GM13976 (cell line): ENCODE results near the gene CTBP2.

Source experiments
- DNase-seq: peaks from one replicate; pipeline ENCODE4 v3.0.0; 2012; ENCODE audit warnings: low spot score
- in situ Hi-C: fragments of 300-500 bp; cut with MboI; formaldehyde crosslinking; loops from one replicate; pipeline ENCODE4 v1.12.0; 2022; ENCODE audit warnings: low sequenced_read_pairs, mixed read lengths, inconsistent platforms; ENCODE audit not compliant: unreplicated experiment
- TF ChIP-seq, protein P1 (sequence below): IDR thresholded peaks from 2 replicates; pipeline ENCODE4 v1.5.1; 2012; ENCODE audit warnings: borderline replicate concordance, mild to moderate bottlenecking; ENCODE audit not compliant: insufficient read depth; ENCODE audit errors: extremely low read depth, missing control alignments, control extremely low read depth

Gene CTBP2

DNA sequence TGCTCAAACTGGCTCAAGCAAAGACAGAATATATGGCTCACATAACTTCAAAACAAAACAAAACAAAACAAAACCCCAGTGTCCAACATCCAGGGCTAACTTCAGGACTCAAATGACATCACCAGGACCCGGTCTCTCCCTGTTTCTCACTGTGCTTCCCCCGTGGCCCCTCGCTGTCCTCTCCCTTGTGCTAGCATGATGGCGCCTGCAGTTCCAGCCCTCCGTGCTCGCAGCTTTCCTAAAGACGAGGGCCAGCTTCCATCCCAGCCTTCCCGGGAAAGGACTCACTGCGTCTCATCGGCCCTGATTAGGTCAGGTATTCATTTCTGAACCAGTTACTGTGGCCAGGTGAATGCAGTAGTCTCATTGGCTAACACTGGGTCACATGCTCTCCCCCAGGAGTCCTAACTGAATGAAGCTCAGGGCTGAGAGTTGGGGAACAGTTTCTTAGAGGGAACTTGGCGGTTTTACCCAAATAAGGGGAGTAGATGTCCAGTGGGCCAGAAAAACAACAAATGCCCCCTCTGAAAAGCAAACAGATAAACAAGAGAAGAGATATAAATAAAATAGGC is 33.0 kb upstream of the CTBP2 start:
- in situ Hi-C loops, result no loop called here
- no peak for DNase-seq
- TF ChIP-seq, protein P1, sequence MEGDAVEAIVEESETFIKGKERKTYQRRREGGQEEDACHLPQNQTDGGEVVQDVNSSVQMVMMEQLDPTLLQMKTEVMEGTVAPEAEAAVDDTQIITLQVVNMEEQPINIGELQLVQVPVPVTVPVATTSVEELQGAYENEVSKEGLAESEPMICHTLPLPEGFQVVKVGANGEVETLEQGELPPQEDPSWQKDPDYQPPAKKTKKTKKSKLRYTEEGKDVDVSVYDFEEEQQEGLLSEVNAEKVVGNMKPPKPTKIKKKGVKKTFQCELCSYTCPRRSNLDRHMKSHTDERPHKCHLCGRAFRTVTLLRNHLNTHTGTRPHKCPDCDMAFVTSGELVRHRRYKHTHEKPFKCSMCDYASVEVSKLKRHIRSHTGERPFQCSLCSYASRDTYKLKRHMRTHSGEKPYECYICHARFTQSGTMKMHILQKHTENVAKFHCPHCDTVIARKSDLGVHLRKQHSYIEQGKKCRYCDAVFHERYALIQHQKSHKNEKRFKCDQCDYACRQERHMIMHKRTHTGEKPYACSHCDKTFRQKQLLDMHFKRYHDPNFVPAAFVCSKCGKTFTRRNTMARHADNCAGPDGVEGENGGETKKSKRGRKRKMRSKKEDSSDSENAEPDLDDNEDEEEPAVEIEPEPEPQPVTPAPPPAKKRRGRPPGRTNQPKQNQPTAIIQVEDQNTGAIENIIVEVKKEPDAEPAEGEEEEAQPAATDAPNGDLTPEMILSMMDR, result no peak

DNA sequence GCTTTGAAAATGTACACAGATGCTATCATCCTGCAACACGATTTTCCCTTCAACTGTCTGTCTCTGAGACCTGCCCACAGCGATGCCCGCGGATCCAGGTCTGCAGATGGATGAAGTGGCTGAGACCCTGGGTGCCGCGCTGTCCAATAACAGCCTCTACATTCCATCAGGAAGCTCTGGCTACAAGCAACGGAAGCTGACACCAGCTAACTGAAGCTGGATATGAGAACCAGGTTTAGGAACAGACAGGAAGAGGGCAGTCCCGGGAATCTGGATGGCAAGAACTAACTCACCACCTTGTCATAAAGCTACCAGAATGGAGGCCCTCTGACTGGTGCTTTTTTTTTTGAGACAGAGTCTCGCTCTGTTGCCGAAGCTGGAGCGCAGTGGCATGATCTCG is 32.3 kb upstream of the CTBP2 start:
- TF ChIP-seq, protein P1, result no peak
- DNase-seq, result no peak
- in situ Hi-C loops, result no loop called here

DNA sequence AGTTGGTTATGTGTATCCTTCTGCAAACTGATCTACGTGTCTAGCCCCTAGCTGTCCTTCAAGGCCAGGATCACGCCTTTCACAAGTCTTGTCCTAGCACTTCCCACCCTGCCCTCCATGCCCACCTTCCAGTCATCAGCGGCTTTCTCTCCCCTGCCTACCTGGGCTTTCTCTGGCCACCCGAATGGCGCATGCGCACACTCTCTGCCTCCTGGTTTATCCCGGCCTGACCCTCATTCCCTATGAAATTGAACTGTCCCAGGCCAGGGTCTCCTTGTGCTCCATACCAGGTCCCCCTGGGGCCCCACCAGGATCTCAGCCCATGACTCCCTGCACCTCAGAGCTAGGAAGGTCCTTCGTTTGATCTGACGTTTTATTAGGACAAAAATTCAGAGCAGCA is 31.6 kb upstream of the CTBP2 start:
- no peak for DNase-seq
- in situ Hi-C loops, result no loop called here
- TF ChIP-seq, protein P1, result no peak

DNA sequence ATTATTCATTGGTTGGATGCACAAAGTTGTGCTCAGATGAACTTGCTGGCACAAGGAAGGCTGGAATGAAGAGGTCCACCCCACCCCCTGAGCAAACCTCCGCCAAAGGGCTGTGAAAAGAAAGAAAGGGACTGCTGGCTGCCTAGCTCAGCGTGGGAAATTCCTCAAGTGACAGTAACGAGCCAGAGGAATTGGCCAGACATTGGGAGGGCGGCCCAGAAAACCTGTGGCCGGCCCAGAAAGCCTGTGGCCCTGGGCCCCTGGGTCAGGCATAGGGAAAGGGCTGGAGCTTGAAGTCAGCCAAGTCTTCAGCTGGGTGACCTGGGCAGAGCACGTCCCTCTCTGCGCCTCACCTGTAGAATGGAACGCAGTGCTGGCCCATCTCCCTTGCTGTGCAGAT is 30.6 kb upstream of the CTBP2 start:
- in situ Hi-C loops, result no loop called here
- DNase-seq, result no peak
- TF ChIP-seq, protein P1, result no peak

DNA sequence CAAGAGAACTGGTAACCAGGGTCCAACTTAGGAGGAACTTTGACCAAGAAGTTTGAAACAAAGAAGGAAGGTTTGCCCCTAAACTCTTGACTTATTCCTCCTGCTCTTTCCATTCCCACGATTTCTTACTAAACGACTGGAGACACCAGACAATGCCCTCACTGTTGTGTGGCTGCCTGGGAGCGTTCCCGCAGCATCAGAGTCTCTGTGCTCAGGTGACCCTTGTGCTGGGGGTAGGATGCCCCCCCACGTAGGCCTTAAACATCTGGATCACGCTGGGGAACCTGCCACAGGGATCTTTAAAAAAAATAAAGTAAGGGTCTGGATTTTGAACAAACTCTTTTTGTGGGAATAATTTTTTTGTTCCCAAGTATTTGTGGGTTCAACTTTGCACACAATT is 30.1 kb upstream of the CTBP2 start:
- in situ Hi-C loops, result no loop called here
- no peak for DNase-seq
- TF ChIP-seq, protein P1, result no peak

DNA sequence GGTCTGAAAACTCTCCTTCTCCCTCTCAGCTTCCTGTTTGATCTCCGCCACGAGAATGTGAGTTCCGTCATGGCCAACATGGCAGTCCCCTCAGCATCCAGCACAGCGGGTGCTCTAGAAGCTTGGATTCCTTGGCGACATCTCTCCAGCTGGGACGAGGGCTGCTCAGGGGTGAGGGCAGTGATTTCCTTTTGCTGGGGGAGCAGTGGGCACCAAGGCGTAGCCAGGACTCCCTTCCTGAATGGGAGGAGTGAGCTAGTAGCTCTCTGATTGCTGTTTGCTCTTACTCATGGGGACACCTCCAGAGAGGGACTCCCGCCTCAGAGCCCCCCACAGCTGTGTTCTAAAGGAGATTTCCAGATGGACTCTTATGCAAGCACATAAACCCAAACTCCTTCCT is 28.8 kb upstream of the CTBP2 start:
- DNase-seq, result no peak
- in situ Hi-C loops, result no loop called here
- TF ChIP-seq, protein P1, result no peak
